Left renal cortex interstitium (tissue), 4 donors: ENCODE measurements around the gene DOCK8. TPM values are rescaled to one million over a fixed set of nuclear protein-coding genes. Genes with fewer than 3 reads are reported as not detected.

ENCODE experiments used
- DNase-seq, 4 donors: peaks; one replicate each; pipeline ENCODE4 v3.0.0-alpha.2; 2013; ENCODE audit warnings: low read depth in 4 of 4, low spot score in 2 of 4, missing footprints in 1 of 4
- polyA plus RNA-seq, 4 donors: library from polyadenylated mRNA; unstranded; fragments of 120-200 nt; gene quantifications; one replicate each; pipeline ENCODE4 v1.2.1, GENCODE V29; 2013; ENCODE audit not compliant: insufficient read length in 4 of 4

DOCK8 gene
- polyA plus RNA-seq, 4 donors = 10.8 to 14.1 (median 11.9) TPM

GRCh38 chr9:265209-265870 is 50.7 kb downstream of the DOCK8 start:
- DNase-seq = no peak

- no peak for DNase-seq
Measured at GRCh38 chr9:266228-266627, 51.6 kb downstream of the DOCK8 start.

GRCh38 chr9:268616-269015 is 54.0 kb downstream of the DOCK8 start:
- DNase-seq = no peak

- no peak for DNase-seq
Measured at GRCh38 chr9:269081-269711, 54.5 kb downstream of the DOCK8 start.

- no peak for DNase-seq
Measured at GRCh38 chr9:270657-271237, 56.1 kb downstream of the DOCK8 start.

GRCh38 chr9:272251-273213 is 57.9 kb downstream of the DOCK8 start:
- DNase-seq = no peak

GRCh38 chr9:274406-274805 is 59.7 kb downstream of the DOCK8 start:
- DNase-seq = no peak

GRCh38 chr9:277601-278295 is 63.1 kb downstream of the DOCK8 start:
- no peak for DNase-seq

- DNase-seq = no peak
Measured at GRCh38 chr9:278651-279050, 64.0 kb downstream of the DOCK8 start.

GRCh38 chr9:279674-280073 is 65.0 kb downstream of the DOCK8 start:
- DNase-seq = no peak

GRCh38 chr9:281741-282645 is 67.3 kb downstream of the DOCK8 start:
- no peak for DNase-seq

GRCh38 chr9:286071-286740 is 71.5 kb downstream of the DOCK8 start:
- no peak for DNase-seq

GRCh38 chr9:289121-289520 is 74.5 kb downstream of the DOCK8 start:
- DNase-seq = no peak

GRCh38 chr9:292915-293314 is 78.2 kb downstream of the DOCK8 start:
- DNase-seq = no peak

- no peak for DNase-seq
Measured at GRCh38 chr9:295576-295975, 80.9 kb downstream of the DOCK8 start.

GRCh38 chr9:296411-296810 is 81.7 kb downstream of the DOCK8 start:
- DNase-seq = no peak

GRCh38 chr9:297104-297972 is 82.7 kb downstream of the DOCK8 start:
- no peak for DNase-seq

- DNase-seq = no peak
Measured at GRCh38 chr9:303502-303901, 88.8 kb downstream of the DOCK8 start.
